NCI-H128 (cell line): ENCODE measurements around the gene SHROOM3.

Experiments used
- DNase-seq: peaks from one replicate; lab custom pipeline; 2025; ENCODE audit not compliant: unreplicated experiment; lab: John Stamatoyannopoulos, UW

SHROOM3 gene

DNA sequence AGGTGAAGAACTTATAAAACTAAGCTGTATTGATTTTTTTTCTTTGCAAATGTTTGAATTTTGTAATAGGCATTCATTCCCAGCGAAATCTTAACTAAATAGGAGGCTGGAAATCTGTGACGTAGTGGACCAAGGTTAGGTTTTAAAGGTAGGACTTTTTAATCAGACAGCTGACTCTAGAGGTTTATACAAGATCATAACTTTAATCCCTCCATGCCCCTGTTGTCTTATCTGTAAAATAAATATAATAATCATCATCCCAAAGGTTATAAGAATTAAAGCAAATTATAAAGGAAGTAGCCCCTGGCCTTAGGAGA is 101.3 kb downstream of the SHROOM3 start:
- no peak for DNase-seq

- DNase-seq = no peak
Observed at GRCh38 chr4:76538296-76538695, 103.3 kb downstream of the SHROOM3 start.

DNA sequence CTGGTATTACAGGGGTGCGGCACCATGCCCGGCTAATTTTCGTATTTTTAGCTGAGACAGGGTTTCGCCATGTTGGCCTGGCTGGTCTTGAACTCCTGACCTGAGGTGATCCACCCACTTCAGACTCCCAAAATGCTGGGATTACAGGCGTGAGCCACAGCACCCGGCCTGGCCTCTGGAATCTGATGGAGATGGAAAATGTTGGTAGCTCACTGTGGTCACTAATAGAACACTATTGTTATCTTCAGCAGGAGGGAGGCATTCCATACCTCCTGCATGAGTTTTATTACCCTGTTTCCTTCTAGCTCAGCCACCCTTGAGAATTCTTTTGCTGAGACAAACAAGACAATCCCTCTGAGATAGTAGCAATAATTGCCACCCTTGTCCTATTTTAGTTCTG is 105.0 kb downstream of the SHROOM3 start:
- no peak for DNase-seq

- DNase-seq = no peak
Observed at GRCh38 chr4:76540486-76540885, 105.5 kb downstream of the SHROOM3 start.

DNA sequence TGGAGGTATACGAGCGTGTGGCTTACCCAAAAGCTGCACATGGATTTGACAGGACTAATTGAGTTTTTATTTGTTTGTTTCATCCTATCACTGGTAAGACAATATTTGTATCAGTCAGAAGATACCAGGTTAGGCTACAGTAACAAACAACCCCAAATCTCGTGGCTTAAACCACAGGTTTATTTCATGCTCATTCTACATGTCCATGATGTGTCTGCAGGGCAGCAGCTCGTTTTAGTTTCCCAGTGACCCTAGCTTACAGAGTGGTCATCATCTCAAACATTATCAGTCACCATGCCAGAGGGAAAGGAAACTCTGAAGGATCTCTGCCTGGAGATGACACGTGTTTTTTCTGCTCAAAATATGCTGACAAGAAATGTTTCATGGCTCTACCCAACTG is 108.3 kb downstream of the SHROOM3 start:
- DNase-seq = no peak

DNA sequence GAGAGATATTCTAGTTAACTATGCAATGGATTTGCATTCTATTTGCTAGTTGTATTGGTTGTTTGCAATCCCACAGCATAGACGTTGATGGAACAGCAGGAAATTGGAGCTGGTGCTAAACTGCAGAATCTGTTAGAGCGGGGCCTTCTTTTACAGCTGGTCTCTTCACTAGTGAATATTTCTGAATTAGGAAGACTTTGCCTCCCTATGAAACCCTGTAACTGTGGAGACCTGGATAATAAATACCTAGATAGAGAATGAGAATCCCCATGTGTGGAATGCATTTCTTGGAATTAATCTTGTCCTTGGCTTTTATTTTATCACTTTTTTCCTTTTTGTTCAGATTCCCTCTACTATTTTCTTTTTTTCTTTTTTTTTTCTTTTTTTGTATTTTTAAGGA is 109.7 kb downstream of the SHROOM3 start:
- no peak for DNase-seq

- DNase-seq = no peak
Observed at GRCh38 chr4:76545226-76545884, 110.3 kb downstream of the SHROOM3 start.

DNA sequence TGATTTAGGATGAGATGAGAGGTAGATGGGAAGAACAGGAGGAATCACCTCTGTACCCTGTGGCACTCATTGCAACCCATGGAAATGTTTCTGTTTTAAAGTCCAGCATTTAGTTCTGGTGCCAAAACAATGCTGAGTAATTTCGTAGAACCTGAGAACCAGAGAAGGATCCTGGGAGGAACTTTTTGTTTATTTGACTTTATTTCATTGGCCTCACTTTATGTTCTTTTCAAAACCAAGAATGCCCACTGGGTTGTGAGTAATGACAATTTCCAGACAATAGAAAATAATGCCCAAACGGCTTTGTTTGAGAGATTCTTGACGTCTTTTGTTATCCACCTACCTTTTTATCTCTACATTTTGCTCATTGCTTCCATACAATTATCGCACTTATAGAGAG is 111.3 kb downstream of the SHROOM3 start:
- no peak for DNase-seq

GRCh38 chr4:76546759-76547742 is 112.0 kb downstream of the SHROOM3 start:
- DNase-seq = peak; percentile 2

- no peak for DNase-seq
Observed at GRCh38 chr4:76548704-76549103, 113.7 kb downstream of the SHROOM3 start.

- DNase-seq = no peak
Observed at GRCh38 chr4:76549765-76550164, 114.7 kb downstream of the SHROOM3 start.

DNA sequence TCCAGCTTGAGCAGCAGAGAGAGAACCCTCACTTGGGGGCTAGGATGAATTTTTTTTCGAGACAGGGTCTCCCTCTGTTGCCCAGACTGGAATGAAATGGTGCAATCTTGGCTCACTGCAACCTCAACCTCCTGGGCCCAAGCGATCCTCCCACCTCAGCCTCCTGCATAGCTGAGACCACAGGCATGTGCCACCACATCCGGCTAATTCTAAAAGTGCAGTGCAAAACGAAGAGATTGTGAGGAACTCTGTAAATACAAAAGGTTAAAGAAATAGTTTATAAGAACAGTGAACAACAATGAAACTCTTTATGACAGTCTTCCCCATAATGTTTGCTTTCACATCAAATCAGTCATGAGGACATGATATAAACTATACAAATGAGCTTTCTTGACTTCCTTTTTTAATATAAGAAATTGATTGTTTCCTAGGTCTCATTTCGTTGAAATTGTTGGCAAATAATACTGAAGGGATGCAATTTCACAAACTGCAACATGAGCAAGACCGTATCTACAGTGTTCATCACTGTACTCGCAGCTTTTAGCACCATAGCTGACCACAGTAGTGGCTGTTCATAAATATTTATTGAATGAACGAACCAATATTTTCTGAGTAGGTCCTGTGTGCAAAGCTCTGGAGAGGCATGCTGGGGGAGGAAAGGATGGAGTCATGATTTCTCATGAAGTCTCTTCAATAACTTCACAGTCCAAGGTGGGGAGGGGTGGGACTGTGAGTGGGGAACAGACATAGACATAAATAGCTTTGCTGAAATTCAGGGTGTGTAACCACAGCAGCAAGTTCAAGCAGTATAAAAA is 116.1 kb downstream of the SHROOM3 start:
- no peak for DNase-seq

- DNase-seq = no peak
Observed at GRCh38 chr4:76554630-76555029, 119.6 kb downstream of the SHROOM3 start.

DNA sequence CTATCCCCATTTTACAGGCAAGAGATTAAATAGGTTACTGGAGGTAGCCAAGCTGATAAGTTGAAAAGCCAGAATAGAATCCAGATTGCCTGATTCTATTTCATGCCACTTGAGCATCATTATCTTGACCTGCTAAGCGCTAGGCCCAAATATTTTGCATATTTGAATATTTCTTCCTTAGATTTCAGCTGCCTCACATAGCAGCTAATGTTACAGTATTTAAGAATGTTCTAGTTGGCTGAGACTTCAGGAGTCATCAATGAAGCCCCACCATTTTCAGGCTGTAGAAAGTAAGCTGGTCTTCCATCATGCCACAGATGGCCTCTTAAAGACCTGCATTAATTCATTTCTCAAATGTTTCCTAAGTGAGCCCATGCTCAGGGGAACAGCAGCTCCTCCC is 121.4 kb downstream of the SHROOM3 start:
- DNase-seq = no peak

GRCh38 chr4:76558396-76559235 is 123.6 kb downstream of the SHROOM3 start:
- no peak for DNase-seq

DNA sequence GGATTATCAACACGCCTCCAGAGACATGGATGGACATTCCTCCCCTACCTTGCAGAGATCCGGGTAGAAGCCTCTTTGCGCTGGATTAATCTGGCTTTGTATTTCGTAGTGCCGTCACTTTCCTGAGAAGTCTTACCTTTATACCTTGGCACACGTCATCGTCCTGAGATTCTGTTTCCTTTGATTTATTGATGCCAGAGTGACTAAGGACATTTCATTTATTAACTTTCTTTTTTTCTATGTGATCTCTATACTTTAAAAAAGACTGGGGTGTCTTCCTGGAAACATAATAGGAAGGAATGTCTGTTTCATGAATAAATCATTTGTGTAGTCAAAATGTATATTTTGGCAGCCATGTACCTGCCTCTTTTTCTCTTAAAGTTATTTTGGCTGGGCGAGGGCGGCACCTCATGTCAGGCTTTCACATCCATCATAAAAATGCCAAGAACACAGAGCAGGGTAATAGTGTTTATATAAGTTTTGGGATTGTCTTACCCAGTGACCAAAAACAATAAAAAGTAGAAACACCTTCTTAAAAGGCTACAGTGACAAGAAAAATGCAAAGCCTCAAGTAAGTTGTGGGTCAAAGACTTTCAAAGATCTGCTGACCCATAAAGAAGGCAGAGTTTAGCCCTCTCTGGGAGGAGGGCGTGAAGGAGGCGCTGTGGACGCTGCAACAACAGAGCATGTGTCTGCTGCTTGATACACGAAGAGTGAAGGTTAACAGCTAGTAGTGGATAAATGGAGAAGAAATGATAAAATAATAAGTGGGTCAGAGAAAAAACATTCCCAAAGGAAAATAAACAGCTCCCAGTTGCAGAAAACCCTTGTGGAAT is 124.4 kb downstream of the SHROOM3 start:
- no peak for DNase-seq

DNA sequence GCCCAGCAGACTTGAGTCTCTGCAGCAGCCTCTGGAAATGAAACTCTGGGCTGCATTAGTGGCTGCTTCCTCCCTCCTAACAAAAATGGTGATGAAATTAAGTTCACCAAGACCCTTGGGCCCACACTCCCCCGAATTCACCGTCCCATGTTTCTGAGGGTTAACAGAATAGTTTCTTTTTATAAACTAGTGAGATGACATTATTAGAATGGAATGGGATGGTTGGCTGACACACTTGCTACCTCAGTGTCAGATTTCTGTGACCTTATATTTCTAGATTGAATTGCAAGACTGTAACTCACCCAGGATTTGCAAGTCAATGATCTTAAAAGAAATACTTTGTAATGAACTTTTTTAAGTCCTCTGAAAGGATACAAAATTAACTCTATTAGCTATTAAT is 127.1 kb downstream of the SHROOM3 start:
- DNase-seq = no peak

GRCh38 chr4:76562836-76563453 is 127.9 kb downstream of the SHROOM3 start:
- DNase-seq = no peak

- no peak for DNase-seq
Observed at GRCh38 chr4:76563454-76564122, 128.6 kb downstream of the SHROOM3 start.
